Mesenchymal stem cell (in vitro differentiated cells and primary cell): ENCODE data around the gene SUSD3.
A peak's percentile ranks its signal among the peaks of the same experiment; 100 is the strongest.

Source experiments
- DNase-seq: peaks from one replicate; pipeline ENCODE4 v3.0.0-alpha.2; 2013
- H2AFZ ChIP-seq: one replicate; pipeline ENCODE4 v1.6.1; 2013; ENCODE audit warnings: low read depth, mild to moderate bottlenecking, control low read depth, inconsistent platforms, low read length, moderate library complexity
- H2AK5ac ChIP-seq: 2 replicates; pipeline ENCODE4 v1.6.1; 2013; ENCODE audit warnings: low read length, moderate library complexity, mild to moderate bottlenecking, inconsistent platforms; ENCODE audit not compliant: severe bottlenecking
- H2BK120ac ChIP-seq: one replicate; pipeline ENCODE4 v1.6.1; 2013; ENCODE audit warnings: low read depth, mild to moderate bottlenecking, inconsistent platforms, low read length, moderate library complexity
- H2BK12ac ChIP-seq, 2 experiments: one replicate each; pipeline ENCODE4 v1.6.1; 2013; ENCODE audit warnings: inconsistent platforms in 2 of 2, low read length in 2 of 2, mild to moderate bottlenecking in 2 of 2, moderate library complexity in 2 of 2, control low read depth in 1 of 2
- H2BK15ac ChIP-seq: one replicate; pipeline ENCODE4 v1.6.1; 2013; ENCODE audit warnings: mild to moderate bottlenecking, low read depth, inconsistent platforms; ENCODE audit not compliant: poor library complexity, severe bottlenecking
- H2BK5ac ChIP-seq: 2 replicates; pipeline ENCODE4 v1.6.1; 2013; ENCODE audit warnings: low read depth, mild to moderate bottlenecking, low read length, control low read depth, inconsistent platforms; ENCODE audit not compliant: poor library complexity, severe bottlenecking
- H3K14ac ChIP-seq, 2 experiments: one replicate each; pipeline ENCODE4 v1.6.1; 2013; ENCODE audit warnings: inconsistent platforms in 2 of 2, low read length in 2 of 2, control low read depth in 1 of 2, mild to moderate bottlenecking in 1 of 2, moderate library complexity in 1 of 2
- H3K18ac ChIP-seq, 2 experiments: one replicate each; pipeline ENCODE4 v1.6.1; 2013; ENCODE audit warnings: inconsistent platforms in 2 of 2, low read length in 2 of 2, control low read depth in 1 of 2, low read depth in 1 of 2, mild to moderate bottlenecking in 1 of 2
- H3K23ac ChIP-seq, 2 experiments: one replicate each; pipeline ENCODE4 v1.6.1; 2013; ENCODE audit warnings: inconsistent platforms in 2 of 2, low read length in 2 of 2, mild to moderate bottlenecking in 2 of 2, moderate library complexity in 2 of 2, control low read depth in 1 of 2
- H3K27ac ChIP-seq: 2 replicates; pipeline ENCODE4 v1.5.1; 2013; ENCODE audit warnings: mild to moderate bottlenecking, moderate library complexity, low read length, control low read depth, inconsistent platforms; ENCODE audit not compliant: poor library complexity, severe bottlenecking
- H3K27me3 ChIP-seq, 2 experiments: 2 replicates each; pipeline versions ENCODE4 v1.6.1 to v1.7.0; 2013; ENCODE audit warnings: low read length in 2 of 2, mild to moderate bottlenecking in 2 of 2, moderate library complexity in 2 of 2, control low read depth in 1 of 2, inconsistent platforms in 1 of 2; ENCODE audit not compliant: control insufficient read depth in 1 of 2, insufficient read depth in 1 of 2
- H3K36me3 ChIP-seq, 2 experiments: 2 replicates each; pipeline versions ENCODE4 v1.6.1 to v1.7.0; 2013; ENCODE audit warnings: low read length in 2 of 2, control low read depth in 1 of 2, inconsistent platforms in 1 of 2, low read depth in 1 of 2, mild to moderate bottlenecking in 1 of 2; ENCODE audit not compliant: insufficient read depth in 2 of 2, control insufficient read depth in 1 of 2
- H3K4ac ChIP-seq, 2 experiments: one replicate each; pipeline ENCODE4 v1.6.1; 2013; ENCODE audit warnings: inconsistent platforms in 2 of 2, low read length in 2 of 2, mild to moderate bottlenecking in 2 of 2, moderate library complexity in 2 of 2, control low read depth in 1 of 2, low read depth in 1 of 2
- H3K4me1 ChIP-seq: 2 replicates; pipeline ENCODE4 v1.6.1; 2013; ENCODE audit warnings: low read depth, low read length, control low read depth; ENCODE audit not compliant: control insufficient read depth, insufficient read depth
- H3K4me2 ChIP-seq: 2 replicates; pipeline ENCODE4 v1.6.1; 2013; ENCODE audit warnings: low read length, mild to moderate bottlenecking, inconsistent platforms; ENCODE audit not compliant: poor library complexity, severe bottlenecking
- H3K4me3 ChIP-seq, 2 experiments: 2 replicates each; pipeline versions ENCODE4 v1.5.1 to v1.7.0; 2013; ENCODE audit warnings: low read length in 2 of 2, mild to moderate bottlenecking in 2 of 2, control low read depth in 1 of 2, low read depth in 1 of 2; ENCODE audit not compliant: insufficient read depth in 1 of 2
- H3K79me1 ChIP-seq: replicated peaks from 2 replicates; pipeline ENCODE4 v1.6.1; 2013; ENCODE audit warnings: mild to moderate bottlenecking, control low read depth, low read length, inconsistent platforms; ENCODE audit not compliant: poor library complexity, severe bottlenecking
- H3K9ac ChIP-seq: 2 replicates; pipeline ENCODE4 v1.7.0; 2013; ENCODE audit warnings: mild to moderate bottlenecking, low read length, moderate library complexity
- H3K9me3 ChIP-seq: 2 replicates; pipeline ENCODE4 v1.7.0; 2013; ENCODE audit warnings: mild to moderate bottlenecking, low read length; ENCODE audit not compliant: control insufficient read depth
- H4K8ac ChIP-seq: one replicate; pipeline ENCODE4 v1.6.1; 2013; ENCODE audit warnings: inconsistent platforms, mild to moderate bottlenecking, low read length, moderate library complexity
- H4K91ac ChIP-seq: one replicate; pipeline ENCODE4 v1.6.1; 2013; ENCODE audit warnings: mild to moderate bottlenecking, low read length, inconsistent platforms
- WGBS: methylation state at CpG from one replicate; pipeline ENCODE4 v1.1.7; 2013; ENCODE audit warnings: mixed read lengths; 5-methylcytosine and 5-hydroxymethylcytosine counted together

Gene SUSD3

DNA sequence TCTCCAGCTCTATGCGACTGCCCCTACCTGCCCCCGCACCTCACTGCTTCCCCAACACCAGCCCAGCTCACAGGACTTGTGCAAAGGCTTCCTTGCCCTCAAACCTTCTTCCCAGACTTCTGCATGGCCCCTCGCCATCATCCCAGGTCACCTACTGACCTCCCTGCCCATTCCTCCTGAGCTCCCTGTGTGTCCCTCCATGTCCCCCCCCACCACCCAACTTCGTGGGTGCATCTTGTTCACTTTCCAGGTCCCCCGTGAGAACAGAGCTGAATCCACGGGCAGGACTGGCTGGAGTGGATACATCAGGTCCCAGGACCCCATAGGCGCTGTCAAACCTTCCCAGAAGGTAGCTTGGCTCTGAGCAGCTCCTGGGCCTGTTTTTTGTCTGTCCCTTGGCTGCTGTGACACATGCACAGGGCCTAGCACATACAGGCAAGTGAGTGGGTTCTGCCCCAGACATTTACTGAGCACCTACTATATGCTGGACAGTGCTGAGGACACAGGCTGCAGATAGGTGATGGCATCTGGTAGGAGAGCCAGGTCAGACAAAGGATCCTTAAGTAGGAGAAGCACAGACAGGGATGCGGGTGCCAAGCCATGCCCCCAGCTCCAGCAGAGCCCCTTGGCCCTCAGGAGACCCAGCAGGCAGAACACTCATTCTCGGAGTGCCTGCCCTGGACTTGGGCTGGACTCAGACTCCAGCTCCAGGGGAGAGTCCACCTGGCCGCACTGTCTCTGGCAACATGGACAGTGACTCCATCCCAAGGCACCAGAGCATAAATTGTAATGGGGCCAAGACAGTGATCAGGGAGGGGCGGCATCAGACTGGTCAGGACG, 60.6 kb downstream of the SUSD3 start:
- Histone ChIP-seq H2BK5ac (no peak overlapping the region), H3K23ac (no peak overlapping the region), H3K27me3 (no peaks in the 10 kb centered on the region), H3K4me2 (no peak overlapping the region), H3K14ac (peak overlapping the region in 1 of 2 experiments; percentile 91), H3K18ac (peak overlapping the region; percentile 29 to 85), H2AK5ac (peak overlapping the region; percentile 2), H3K9me3 (no peaks in the 10 kb centered on the region), H2BK12ac (peak overlapping the region; percentile 29 to 70), H3K36me3 (peaks cover 16 to 44% of the 10 kb centered on the region in 2 experiments), H4K8ac (peak overlapping the region; percentile 76), H3K4me3 (no peak overlapping the region), H3K4me1 (peaks cover 32% of the 10 kb centered on the region), H2AFZ (no peak overlapping the region), H3K9ac (peak overlapping the region; percentile 22), H4K91ac (peak overlapping the region; percentile 65), H3K79me1 (peaks cover 8% of the 10 kb centered on the region), H3K27ac (peak overlapping the region; percentile 31), H2BK15ac (no peak overlapping the region), H2BK120ac (no peak overlapping the region), H3K4ac (peak overlapping the region; percentile 68 to 69)
- WGBS: 97% methylated on average over 12 of the region's 12 CpGs
- no peak for DNase-seq

DNA sequence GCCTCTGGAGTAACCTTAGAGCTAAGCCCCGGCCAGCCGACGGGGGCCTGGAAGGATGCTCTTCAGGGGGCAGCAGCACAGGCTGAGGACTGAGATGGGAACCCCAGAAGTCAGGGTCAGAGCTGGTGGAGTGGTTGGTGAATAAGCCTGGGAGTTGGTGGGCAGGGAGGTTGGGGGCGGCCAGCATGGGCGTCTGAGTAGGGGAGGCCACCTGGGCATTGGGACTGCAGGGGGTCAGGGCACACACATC, 61.1 kb downstream of the SUSD3 start:
- Histone ChIP-seq H3K23ac (no peak overlapping the region), H3K36me3 (peaks cover 12 to 42% of the 10 kb centered on the region in 2 experiments), H2AK5ac (no peak overlapping the region), H3K14ac (peak overlapping the region in 1 of 2 experiments; percentile 91), H3K79me1 (peaks cover 6% of the 10 kb centered on the region), H2BK120ac (no peak overlapping the region), H2BK5ac (no peak overlapping the region), H3K9ac (peak overlapping the region; percentile 22), H2AFZ (no peak overlapping the region), H3K4me1 (peaks cover 29% of the 10 kb centered on the region), H4K91ac (peak overlapping the region; percentile 65), H4K8ac (peak overlapping the region; percentile 73), H3K27me3 (no peaks in the 10 kb centered on the region), H2BK15ac (no peak overlapping the region), H3K4me3 (no peak overlapping the region), H3K9me3 (no peaks in the 10 kb centered on the region), H3K4ac (peak overlapping the region; percentile 68 to 69), H3K27ac (peak overlapping the region; percentile 31), H2BK12ac (peak overlapping the region; percentile 8 to 29), H3K18ac (peak overlapping the region; percentile 29 to 85), H3K4me2 (no peak overlapping the region)
- no peak for DNase-seq
- 91% methylated on average over 5 of the region's 5 CpGs for WGBS

DNA sequence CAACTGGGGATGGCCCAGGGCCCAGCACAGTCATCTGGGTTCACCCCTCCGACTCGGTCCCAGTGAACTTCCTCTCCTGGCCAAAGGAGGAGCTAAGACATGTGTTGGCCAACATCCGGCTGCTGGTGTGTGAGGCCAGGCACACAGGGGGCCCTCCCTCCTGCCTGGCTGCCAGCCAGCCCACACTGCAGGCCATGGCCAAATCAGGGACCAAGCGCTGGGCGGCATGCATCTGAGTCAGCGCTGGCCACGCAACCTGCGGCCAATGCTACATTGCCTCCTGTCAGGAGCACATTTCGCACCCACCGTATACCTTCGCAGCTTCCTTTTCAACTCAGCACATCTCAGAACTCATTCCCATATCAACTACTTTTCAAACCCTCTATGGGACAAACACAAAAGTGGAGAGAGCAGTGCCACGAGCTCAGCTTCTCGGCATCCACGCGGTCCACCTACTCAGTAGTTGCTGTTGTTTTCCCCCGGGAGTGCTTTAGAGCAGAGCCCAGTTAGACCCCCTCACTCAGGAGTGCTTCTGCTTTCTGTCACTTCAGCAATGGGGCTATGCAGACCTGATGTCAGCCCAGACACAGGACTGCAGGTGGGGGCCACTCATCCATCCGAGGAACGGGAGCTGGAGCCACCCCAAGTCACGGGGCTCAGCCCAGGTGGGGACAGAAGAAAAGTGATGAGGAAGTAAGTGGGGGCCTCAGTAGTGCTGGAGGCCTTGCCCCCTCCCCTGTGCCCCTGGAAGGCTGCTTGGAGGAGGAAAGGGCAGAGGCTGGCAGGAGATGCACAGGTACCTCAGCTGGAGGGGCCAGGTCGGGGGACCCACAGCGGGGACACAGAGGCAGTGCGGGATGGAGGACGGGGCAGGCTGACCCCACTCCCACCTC, 61.7 kb downstream of the SUSD3 start:
- Histone ChIP-seq H3K36me3 (peaks cover 13 to 42% of the 10 kb centered on the region in 2 experiments), H2BK120ac (no peak overlapping the region), H3K9ac (peak overlapping the region; percentile 24), H3K79me1 (peaks cover 3% of the 10 kb centered on the region), H3K4me2 (no peak overlapping the region), H3K9me3 (no peaks in the 10 kb centered on the region), H3K4me3 (no peak overlapping the region), H3K27me3 (no peaks in the 10 kb centered on the region), H2BK12ac (peak overlapping the region in 1 of 2 experiments; percentile 51), H2BK5ac (no peak overlapping the region), H3K4ac (peak overlapping the region in 1 of 2 experiments; percentile 69), H3K23ac (no peak overlapping the region), H3K14ac (peak overlapping the region in 1 of 2 experiments; percentile 91), H3K4me1 (peaks cover 29% of the 10 kb centered on the region), H4K91ac (peak overlapping the region; percentile 65), H3K27ac (peak overlapping the region; percentile 31), H4K8ac (peak overlapping the region; percentile 73), H2AK5ac (no peak overlapping the region), H2AFZ (no peak overlapping the region), H2BK15ac (peak overlapping the region; percentile 29), H3K18ac (peak overlapping the region; percentile 56 to 85)
- 69% methylated on average over 19 of the region's 23 CpGs for WGBS
- peak; percentile 91 for DNase-seq

DNA sequence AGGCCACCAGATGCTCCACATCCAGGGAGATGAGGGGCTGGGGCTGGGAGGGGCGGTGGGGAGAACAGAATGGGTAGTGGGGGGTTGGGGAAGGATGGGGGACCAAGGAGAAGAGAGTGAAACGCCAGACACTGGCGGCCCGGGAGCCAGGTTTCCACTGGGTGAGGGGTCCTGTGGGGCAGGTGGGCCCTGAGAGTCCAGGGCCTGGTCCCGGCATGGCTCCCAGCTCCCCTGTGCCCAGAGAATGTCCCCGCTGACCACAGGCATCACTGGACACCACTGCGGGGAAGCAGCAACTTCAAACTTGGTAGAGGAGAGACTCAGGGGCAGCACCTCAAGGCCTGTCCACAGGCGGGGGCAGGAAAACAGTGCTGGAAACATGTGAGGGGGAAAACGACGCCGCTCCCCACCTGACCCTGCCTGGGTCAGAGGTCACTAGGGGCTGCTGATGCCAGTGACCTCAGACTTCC, 62.4 kb downstream of the SUSD3 start:
- Histone ChIP-seq H3K4me2 (no peak overlapping the region), H3K9ac (no peak overlapping the region), H3K36me3 (peaks cover 16 to 46% of the 10 kb centered on the region in 2 experiments), H4K91ac (no peak overlapping the region), H2AK5ac (no peak overlapping the region), H3K4me3 (no peak overlapping the region), H2AFZ (no peak overlapping the region), H3K23ac (no peak overlapping the region), H4K8ac (no peak overlapping the region), H2BK15ac (no peak overlapping the region), H3K18ac (peak overlapping the region in 1 of 2 experiments; percentile 16), H2BK120ac (no peak overlapping the region), H2BK5ac (no peak overlapping the region), H3K4me1 (peaks cover 29% of the 10 kb centered on the region), H3K27me3 (no peaks in the 10 kb centered on the region), H3K79me1 (peaks cover 7% of the 10 kb centered on the region), H2BK12ac (peak overlapping the region in 1 of 2 experiments; percentile 51), H3K4ac (peak overlapping the region in 1 of 2 experiments; percentile 28), H3K27ac (no peak overlapping the region), H3K14ac (no peak overlapping the region), H3K9me3 (no peaks in the 10 kb centered on the region)
- no peak for DNase-seq
- 94% methylated on average over 8 of the region's 11 CpGs for WGBS
